HG02981 (cell line): ENCODE measurements around the gene C1orf122.

ENCODE experiments used
- ATAC-seq: cut with Tn5 transposase; IDR thresholded peaks from one replicate; pipeline ENCODE4 v1.9.1; 2021; ENCODE audit warnings: mild to moderate bottlenecking, moderate library complexity; ENCODE audit not compliant: unreplicated experiment

Gene C1orf122

DNA sequence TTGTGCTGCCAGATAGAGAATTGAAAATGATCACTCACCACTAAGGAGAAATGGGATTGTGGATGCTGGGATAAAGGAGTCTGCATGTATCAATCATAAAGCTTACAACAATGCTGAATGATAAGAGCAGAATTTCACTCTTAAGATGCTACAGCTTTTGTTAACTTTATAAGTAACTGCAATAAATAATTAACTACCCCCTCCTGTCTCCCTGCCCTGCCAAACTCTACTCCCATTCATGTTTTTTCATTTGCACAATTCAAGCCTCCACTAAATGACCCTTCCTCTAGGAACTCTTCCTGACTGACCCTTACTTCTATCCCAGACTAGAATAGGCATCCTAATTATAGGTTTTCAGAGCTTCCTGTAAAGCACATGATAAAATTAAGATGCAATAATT lies 36.9 kb downstream of the C1orf122 start:
- ATAC-seq: no peak

GRCh38 chr1:37845049-37845646 lies 37.6 kb downstream of the C1orf122 start:
- no peak for ATAC-seq

DNA sequence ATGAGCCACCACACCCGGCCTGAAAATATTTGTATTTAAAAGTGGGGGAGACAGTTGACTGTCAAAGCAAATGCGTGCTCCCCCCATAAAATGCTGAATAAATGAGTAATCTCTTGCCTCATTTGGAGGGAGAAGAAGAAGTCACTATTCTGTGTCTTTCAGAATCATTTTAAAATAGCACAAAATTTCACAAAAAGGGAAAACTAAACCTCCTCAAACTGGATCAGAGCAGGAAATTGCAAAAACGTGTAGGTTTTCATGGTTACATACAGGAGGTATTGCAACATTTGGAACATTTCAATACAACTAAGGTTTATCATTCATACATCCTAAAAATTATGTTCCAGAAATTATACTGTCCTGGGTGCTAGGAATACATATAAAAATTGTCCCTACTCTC lies 38.2 kb downstream of the C1orf122 start:
- no peak for ATAC-seq

DNA sequence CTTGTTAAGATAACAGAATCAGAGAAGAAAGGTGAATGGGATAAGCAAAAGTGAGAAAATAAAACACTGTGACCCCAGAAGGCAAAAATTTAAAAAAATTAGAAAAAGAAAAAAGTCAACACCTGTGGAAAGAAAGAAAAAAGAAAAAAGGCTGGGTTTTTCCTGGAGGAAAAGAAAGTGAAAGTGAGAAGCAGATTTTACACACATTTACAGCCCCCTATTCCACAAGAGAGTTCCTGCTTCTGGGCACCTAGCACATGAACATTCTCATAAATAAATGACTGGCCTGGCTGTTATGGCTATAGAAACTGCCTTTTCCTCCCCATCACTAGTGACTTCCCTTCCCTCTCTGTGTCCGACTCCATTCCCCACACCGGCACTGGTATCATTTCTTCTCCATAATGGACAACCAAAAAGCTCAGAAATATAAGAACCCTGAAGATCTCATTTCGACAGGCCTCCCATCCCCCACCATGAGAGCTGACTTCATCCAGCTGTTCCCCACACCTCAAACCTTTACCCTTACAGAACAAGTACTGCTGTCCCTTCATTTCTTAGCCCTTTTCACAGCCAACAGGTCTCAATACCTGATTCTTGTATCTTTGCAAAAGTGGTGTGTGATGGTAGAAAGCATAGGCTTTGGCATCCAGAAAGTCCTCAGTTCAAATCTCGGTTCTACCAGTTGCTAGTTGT lies 39.2 kb downstream of the C1orf122 start:
- ATAC-seq: no peak

GRCh38 chr1:37849480-37849879 lies 41.9 kb downstream of the C1orf122 start:
- ATAC-seq: no peak

DNA sequence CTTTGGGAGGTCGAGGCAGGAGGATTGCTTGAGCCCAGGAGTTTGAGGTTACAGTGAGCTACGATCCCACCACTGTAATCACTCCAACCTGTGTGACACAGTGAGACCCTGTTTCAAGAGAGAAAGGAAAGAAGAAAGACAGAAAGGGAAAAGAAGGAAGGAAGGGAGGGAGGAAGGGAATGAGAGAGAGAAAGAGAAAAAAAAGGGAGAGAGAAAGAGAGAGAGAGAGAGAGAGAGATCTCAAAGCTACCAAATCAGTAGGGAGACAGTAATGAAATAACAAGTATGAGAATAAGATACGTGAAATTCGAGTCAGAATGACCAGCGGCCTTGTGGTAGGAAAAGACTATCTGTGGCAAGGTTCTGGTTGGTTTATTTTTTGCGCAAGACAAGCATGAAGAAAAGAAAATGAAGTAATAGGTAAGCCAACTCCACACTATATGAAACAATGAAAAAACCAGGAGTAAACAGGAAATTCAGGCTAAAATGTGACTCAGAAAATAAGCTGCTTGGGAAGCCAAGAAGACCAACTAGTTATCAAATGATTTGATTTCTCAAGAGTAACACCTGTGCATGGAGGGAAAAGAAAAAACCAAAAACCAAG lies 42.9 kb downstream of the C1orf122 start:
- no peak for ATAC-seq

- ATAC-seq: no peak
Observed at GRCh38 chr1:37851262-37851661, 43.7 kb downstream of the C1orf122 start.

- ATAC-seq: no peak
Observed at GRCh38 chr1:37851782-37852210, 44.2 kb downstream of the C1orf122 start.

GRCh38 chr1:37853157-37853556 lies 45.6 kb downstream of the C1orf122 start:
- ATAC-seq: no peak

GRCh38 chr1:37854406-37854805 lies 46.8 kb downstream of the C1orf122 start:
- no peak for ATAC-seq
